HG03039 (cell line): Measurements from ENCODE around the gene TTLL10.

Experiments
- ATAC-seq: cut with Tn5 transposase; IDR thresholded peaks from one replicate; pipeline ENCODE4 v1.9.1; 2021; ENCODE audit warnings: mild to moderate bottlenecking, moderate library complexity; ENCODE audit not compliant: unreplicated experiment

The TTLL10 gene

GRCh38 chr1:1244192-1244811, 70.6 kb downstream of the TTLL10 start:
- ATAC-seq = no peak

GRCh38 chr1:1245178-1245816, 71.6 kb downstream of the TTLL10 start:
- ATAC-seq = no peak

DNA sequence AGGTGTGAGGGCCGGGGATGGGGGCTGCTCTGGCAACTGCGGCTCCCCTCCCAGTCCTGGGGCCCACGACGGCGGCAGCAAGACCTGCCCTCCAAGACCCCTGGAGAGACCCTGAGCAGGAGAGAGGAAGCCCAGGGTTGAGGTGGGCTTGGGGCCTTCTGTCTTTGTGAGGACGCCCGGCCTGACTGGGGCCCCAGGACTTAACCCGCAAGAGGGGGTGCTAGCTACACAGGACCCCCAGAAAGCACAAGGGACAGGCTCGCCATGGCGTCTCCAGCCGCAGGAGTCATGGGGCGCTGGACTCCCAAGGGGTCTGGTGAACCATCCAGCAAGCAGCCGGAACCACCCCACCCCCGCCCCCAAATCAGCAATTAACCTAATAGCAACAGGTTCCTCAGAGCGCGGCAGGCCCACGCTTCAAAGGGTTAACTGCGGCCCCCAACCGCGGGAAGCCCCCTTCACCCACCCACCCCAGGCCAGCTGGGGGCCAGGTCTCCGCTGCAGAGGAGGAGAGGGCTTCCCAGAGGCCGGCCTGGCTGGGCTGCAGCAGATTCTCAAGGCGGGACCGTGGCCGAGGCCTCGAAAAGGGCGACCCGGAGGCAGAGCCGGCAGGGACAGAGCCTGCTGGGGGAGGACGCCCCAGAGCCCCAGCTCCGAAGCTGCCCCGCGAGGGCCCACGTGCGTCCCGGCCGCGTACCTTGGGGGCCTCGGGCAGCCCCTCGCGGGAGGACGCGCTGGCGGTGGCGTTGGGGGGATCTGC, 72.3 kb downstream of the TTLL10 start:
- no peak for ATAC-seq

DNA sequence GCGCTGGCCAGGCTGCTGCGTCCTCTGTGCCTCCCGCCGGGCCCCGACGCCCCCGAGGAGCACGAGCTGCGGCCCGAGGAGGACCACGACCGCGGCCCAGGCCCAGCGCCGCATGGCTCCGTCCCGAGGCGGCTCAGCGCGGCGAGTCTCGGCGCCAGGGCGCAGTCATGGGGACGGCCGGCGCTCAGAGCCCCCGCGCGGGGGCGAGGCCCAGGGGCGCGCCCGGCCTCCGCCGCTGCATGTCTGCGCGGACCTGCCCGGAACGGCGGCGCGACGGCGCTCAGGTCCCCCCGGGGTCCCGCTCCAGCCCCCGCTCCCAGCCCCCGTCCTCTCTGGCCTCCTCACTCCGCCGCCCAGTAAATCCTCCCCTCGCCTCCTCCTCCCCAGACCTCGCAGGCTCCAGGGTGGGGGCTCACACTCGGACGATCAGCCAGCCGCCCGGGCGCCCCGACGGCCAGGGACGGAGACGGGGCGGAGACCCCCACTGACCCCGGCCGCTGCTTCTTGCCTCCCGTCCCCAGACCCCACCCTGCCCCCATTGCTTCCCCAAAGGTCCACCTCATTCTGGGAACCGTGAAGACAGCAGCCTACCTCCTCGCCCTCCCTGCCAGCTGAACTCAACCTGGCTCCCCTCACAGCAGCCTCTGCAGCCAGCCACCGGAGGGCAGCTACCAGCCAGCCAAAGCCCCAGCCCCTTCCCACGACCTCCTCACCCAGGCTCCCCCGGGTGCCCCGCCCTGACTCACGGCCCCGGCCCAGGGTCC, 73.1 kb downstream of the TTLL10 start, which contains the start of gene C1QTNF12:
TSS of gene C1QTNF12 (minus strand) at position 146 of the 764 bp plus-strand sequence. CDS start at position 114, 32 bp downstream.
- ATAC-seq = no peak

- no peak for ATAC-seq
Observed at GRCh38 chr1:1247341-1247913, 73.7 kb downstream of the TTLL10 start.
